NOMO-1 treated with dmso at 0.1 percent for 144 hours (cell line): ENCODE data around the gene PHETA1.

ENCODE experiments used
- DNase-seq: peaks from one replicate; lab custom pipeline; 2025; ENCODE audit not compliant: unreplicated experiment; lab: John Stamatoyannopoulos, UW

The PHETA1 gene

GRCh38 chr12:111368788-111369495, at the start of gene PHETA1:
Gene PHETA1 (minus strand): TSS chr12:111369095. CDS start chr12:111363427, 5,668 bp downstream.
- DNase-seq = peak; percentile 84

- no peak for DNase-seq
Measured at GRCh38 chr12:111418594-111418880, 49.6 kb upstream of the PHETA1 start.

GRCh38 chr12:111417784-111418593, 49.1 kb upstream of the PHETA1 start:
- no peak for DNase-seq

- DNase-seq = no peak
Measured at GRCh38 chr12:111417290-111417689, 48.4 kb upstream of the PHETA1 start.

- DNase-seq = no peak
Measured at GRCh38 chr12:111414711-111415252, 45.9 kb upstream of the PHETA1 start.

GRCh38 chr12:111413442-111414086, 44.7 kb upstream of the PHETA1 start:
- no peak for DNase-seq

GRCh38 chr12:111412830-111413441, 44.0 kb upstream of the PHETA1 start:
- no peak for DNase-seq

GRCh38 chr12:111412007-111412829, 43.3 kb upstream of the PHETA1 start:
- no peak for DNase-seq

- DNase-seq = no peak
Measured at GRCh38 chr12:111411185-111411764, 42.4 kb upstream of the PHETA1 start.

- DNase-seq = no peak
Measured at GRCh38 chr12:111410431-111411184, 41.7 kb upstream of the PHETA1 start.

GRCh38 chr12:111409780-111410430, 41.0 kb upstream of the PHETA1 start:
- DNase-seq = no peak

- no peak for DNase-seq
Measured at GRCh38 chr12:111409403-111409779, 40.5 kb upstream of the PHETA1 start.

- no peak for DNase-seq
Measured at GRCh38 chr12:111408686-111409402, 39.9 kb upstream of the PHETA1 start.

GRCh38 chr12:111408116-111408440, 39.2 kb upstream of the PHETA1 start:
- no peak for DNase-seq

- DNase-seq = no peak
Measured at GRCh38 chr12:111407377-111408115, 38.7 kb upstream of the PHETA1 start.

GRCh38 chr12:111406474-111407376, 37.8 kb upstream of the PHETA1 start:
- DNase-seq = peak; percentile 79
